ENCODE results near the gene FUT9.

GRCh38 chr6:95978230-95978629 lies 37.5 kb upstream of the FUT9 start:
- TF ChIP-seq CTCF (conservative IDR thresholded peaks at IDR 0.05; ENCODE audit: low read length) (no peak), EZH2phosphoT487 (IDR thresholded peaks at IDR 0.05; ENCODE audit: borderline replicate concordance, low read depth, low read length) (no peak)
